ENCODE results near the gene TIAL1.
"Not testable (repeated sequence)": the region's sequence is repeated elsewhere in the genome, so short reads cannot be mapped to it uniquely, and the experiment has no call there.

Gene TIAL1

DNA sequence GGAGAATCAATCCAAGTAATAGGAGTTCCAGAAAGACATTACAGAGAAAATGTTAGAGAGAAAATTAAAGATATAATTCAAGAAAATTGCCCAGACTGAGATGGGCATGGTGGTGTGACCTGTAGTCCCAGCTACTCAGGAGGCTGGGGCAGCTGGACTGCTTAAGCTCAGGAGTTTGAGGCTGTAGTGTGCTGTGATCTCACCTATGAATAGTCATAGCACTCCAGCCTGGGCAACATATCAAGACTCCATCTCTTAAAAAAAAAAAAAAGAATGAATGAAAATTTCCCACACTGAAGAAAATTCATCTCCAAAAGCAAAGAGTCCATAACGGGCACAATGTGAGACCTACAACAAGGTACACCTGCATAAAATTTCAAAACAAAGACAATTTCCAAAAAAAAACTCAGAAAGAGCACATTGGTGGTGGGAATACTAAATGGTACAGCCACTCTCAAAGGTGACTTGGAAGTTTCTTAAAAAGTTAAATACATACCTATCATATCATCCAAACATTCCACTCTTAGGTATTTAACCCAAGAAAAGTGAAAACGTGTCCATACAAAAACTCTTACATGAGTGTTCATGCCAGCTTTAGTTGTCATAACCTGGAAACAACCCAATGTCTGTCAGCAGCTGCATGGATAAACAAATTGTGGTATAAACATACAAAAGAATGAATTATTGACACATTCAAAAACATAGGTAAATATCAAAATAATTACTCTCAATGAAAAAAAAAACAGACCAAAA lies 47.3 kb downstream of the TIAL1 start:
- no peak for DNase-seq (ENCODE audit: low read depth)

DNA sequence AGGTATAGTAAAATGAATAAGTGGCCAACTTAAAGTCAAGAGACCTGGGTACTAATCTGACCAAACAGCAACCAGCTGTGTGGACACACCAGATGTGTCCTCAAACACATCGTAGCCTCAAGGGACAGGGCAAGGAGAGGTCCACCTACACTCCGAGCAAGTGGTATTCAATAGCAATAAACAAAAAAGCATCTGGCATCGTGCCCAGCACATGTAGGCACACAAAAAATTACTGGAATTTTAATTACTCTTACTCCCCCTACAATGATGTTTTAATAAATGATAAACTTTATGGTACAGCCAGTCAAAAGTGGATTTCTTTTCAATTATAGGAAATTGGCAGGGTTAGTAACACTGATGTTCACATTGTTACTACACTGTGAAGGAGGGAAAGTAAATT lies 50.8 kb downstream of the TIAL1 start:
- no peak for DNase-seq (ENCODE audit: low read depth)

DNA sequence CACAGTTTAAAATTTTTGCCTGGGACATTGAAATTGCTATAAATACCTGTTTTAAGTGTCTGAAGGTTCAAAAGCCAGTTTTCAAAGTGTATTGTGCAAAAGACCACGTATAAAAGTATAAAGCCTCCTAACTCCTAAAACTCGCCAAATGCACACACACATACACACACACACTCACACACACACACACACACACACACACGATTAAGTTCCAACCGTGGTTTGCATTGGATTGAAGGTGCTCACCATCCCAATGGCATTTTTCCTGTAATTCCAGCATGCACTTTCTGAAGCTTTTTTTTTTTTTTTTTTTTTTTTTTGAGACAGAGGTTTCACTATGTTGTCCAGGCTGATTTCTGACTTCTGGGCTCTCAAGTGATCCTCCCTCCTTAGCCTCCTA lies 51.5 kb downstream of the TIAL1 start:
- no peak for DNase-seq (ENCODE audit: low read depth)

DNA sequence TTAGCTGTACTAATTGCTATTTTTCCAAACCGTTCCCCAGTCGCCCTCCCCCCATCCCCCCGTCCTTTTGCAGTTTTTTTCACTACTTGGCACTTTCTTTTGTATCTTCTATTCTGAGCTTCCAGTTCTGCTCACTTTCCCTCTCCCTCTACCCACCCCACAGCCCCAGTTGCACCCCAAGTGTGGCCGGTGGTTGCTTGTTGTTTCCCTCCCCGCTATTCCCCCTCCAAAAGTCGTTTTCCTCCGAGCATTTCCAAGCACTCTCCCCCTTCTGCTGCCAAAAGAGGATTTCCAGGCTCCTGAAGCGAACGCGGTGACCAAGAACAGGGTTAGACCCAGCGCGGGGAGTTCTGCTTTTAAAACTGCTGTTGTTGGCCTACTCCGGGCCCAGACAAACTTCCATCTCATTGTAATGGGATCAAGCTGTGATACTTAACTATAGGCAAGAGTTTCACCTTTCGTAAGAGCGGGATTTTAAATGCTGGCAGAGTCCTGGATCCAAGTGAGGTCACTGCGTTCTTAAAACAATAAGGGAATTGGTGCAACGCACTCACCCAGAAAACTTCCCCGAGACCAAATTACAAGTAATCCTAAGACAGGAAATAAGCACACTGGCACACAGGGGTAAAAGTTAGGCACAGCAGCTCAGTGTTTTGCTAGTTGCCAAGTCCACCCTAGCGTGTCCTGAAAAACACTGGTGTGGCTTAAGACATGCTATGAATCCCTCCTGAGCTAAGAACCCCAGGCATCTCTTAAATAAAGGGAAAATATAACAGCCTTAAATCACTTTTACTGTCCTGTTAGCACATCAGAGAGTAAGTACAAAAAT lies 52.7 kb downstream of the TIAL1 start:
- no peak for DNase-seq (ENCODE audit: low read depth)

DNA sequence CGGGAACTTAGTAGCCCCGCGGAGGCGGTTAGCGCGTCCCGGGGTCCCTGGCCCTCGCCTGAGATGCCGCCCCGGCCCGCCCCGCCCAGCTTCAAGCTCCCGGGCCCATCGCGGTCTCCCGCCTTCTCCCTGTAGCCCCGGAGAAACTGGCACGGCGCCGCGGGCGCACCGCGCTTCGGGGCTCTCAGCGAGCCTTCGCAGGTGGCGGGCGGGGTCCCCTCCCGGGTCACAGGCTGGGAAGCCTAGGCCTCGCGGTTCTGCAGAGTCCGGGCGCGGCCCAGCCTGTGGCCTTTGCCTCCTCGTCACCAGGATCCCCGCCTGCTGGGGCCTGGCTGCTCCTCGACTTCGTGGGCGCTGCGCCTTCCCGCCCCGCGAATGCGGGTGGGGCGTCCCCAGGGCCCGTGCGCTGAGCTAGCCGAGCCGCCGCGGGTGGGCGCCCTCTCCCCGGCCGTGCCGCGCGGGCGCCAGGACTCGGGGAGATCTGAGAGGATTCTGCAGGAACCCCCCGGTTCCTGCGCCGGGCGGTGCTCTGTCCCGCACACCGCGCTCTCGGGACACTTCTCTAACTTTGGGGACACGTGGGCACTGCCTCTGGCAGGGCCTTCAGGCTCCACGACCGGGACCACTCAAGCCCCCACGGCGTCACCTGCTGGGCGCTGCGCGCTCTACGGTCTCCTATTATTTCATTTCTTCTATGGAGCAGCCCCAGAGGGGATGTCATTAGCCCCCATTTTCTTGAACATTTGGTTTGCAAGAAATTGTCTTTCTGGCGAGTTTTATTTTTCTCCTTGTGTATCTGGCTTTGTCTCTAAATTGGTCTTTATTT lies 53.6 kb downstream of the TIAL1 start:
- DNase-seq (ENCODE audit: low read depth), result no peak

DNA sequence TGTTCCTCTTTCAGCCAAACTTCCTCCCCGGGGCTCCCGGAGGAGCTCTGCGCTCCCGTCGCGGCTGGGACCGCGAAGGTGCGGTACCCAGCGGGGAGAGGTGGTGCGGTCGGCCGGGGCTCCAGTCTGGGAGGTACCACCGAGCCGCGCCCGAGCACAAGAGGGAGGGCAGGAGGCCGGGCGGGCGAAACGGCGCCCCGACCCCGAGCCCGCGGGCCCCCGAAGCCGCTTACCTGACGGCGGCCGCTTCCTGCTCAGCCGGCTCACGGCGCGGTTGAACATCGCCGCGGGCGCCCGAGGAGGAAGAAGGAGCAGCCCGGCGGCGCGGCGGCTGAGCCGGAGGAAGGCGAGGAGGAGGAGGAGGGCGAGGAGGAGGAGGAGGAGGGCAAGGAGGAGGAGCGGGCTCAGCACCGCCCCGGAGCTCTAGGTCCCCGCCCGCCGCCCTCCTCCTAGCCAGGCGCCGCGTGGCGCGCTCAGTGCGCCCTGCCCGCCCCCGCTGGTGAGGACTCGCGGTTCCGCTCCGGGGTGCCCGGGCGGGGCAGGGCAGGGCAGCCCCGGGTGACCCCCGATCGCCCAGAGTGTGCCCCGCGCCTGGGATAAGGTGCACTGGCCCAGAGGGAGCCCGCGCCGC lies 54.3 kb downstream of the TIAL1 start, which contains the start of gene RGS10:
RGS10 (minus strand) TSS at position 363 of the 631 bp plus-strand sequence; CDS start at position 282, 81 bp downstream.
- DNase-seq (ENCODE audit: low read depth), result peak; percentile 71

DNA sequence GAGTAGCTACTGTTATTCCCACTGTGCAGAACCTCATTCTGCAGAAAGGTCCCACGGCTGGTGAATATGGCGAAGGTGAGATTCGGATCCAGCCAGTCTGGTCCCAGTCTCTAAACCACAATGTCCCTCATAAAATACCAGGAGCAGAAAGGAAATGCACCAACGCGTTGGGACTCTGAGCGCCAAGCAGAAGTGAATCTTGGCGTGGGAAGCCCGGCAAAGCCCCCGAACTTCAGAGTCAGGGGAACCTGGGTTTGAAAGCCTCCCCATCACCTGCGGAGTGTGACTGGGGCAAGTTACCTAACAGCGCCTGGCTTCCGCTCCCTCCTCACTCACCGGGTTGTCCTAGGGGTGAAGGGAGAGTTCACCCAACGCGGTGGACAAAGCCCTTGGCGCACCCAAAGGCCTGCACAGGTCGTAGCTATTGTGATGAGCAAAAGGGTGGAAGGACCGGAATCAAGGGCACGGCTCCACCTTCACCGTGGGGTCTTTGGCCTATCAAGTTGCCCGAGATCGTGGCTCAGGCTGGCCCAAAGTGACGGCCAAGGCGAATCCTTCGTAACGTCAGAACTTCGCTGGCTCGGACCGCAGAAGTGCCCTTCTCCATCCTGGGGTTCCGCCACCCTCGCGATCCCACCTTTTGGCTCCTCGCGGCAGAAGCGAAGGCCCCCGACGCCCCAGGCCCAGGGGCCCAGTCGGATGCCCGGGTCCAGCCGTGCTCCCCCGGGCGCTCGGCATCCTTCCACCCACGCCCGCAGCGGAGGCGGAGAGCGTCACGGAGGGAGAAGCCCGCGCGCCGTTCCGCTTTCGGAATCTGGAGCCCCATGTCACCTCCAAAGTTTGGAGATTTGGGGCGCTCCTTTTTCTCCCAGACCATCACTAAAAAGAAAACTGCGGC lies 55.1 kb downstream of the TIAL1 start:
- no peak for DNase-seq (ENCODE audit: low read depth)

DNA sequence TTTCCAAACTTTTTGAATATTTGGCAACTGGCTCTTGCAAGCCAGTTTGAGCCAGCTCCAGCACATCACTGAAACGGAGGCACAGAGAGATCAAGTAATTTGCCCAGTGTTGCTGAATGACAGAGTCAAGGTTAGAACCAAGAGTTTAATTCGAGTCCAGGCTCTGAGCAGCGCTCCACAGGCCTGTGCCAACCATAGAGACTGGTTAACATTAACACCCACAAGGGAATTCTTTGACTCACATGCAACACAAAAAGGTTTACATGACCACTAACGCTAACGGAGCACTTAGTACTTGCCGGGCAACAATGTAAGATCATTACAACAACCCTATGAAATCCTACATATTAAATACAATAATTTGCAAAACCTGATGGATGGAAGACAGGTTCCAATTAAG lies 55.7 kb downstream of the TIAL1 start:
- DNase-seq (ENCODE audit: low read depth), result no peak

DNA sequence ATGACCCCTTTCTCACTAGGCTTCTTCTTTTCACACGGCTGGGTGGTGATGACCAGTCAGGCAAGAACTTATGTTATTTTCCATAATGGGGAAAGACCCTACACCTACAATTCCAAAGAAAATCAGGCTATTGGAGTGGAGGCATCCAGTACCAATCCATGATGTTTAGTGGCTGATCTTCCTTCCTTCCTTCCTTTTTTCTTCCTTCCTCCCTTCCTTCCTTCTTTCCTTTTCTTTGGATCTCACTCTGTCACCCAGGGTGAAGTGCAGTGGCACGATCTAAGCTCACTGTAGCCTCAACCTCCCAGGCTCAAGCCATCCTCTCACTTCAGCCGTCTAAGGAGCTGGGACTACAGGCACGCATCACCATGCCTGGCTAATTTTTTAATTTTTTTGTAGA lies 56.7 kb downstream of the TIAL1 start:
- DNase-seq (ENCODE audit: low read depth), result no peak

DNA sequence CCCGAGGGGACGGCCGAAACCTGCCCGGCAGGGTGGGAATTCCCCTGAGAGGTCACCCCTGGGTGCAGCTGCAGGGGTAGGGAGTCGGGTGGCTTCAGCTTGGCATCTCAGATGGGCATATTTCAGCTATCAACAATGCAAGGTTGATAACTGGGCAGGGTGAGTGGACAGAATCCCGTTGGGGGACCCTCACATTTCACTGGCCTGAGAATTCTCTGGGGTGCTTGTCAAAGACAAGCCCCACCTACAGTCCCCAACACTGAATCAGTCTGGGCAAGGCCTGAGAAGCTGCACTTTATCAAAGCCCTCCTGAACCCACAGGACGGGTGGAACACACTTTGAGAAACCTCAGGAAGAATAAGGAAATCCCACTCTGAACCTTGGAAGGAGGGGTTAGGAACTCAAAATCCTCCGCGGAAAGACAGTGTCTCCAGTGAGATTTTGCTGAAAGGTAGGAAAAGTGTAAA lies 57.4 kb downstream of the TIAL1 start:
- no peak for DNase-seq (ENCODE audit: low read depth)

DNA sequence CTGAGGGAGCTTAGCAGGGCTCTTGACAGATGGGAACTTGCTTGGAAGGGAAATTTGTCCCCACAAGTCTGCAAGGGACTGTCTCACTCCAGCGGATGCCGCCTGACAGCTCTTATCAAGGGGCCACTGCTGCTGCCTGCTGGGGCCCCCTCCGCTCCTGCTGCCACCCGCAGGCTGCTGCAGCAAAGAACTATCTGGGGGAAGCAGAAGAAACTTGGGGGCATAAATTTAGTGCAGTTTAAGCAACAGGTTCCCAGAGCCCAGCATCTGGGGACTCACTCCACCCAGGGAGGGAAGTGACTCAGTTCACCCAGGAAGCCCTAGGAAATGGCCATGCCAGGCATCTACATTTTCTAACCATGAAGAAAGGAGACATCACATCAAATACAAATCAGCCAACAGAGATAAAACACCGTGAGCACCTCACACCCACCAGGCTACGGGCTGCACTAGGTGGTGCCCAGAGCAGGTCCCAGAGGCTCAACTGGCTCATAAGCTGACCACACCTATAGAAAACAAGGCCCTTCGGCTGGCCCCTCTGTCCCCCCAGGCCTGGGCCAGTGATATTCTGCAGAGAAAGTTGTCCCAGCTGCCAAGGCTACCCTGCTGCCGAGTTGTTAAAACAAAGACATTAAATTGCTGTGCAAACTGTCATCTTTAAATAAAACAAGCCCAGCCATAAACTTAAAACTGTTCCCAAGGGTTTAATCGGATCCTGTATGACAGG lies 58.0 kb downstream of the TIAL1 start:
- no peak for DNase-seq (ENCODE audit: low read depth)

DNA sequence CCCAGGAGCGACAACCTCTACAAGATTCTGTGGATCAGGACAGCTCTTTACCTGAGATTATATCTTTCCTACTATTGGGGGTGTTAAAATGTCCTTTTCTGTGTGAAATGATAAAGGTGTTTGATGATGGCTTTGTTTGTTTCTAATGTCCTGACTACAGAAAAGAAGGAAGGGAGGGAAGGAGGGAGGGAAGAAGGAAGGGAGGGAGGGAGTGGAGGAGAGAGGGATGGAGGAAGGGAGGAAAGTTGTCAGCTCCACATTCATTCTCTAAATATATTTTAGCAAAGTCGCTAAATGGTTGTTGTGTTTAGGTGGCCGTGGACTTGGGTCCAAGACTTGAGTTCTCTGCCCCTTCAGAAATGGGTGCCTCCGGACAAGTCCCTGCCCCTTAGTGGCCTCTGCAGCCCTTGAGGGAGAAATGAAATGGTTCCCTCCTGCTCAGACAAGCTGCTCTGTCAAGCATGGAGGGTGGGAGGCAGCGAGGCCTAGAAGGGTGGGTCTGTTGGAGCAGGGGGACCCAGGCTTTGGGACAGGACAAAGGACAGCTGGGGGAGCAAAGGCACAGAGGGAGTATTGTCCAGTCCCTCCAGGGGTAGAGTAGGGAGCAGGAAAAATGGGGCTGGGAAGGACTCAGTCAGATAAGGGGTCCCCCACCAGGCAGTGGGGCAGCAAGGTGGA lies 58.7 kb downstream of the TIAL1 start:
- no peak for DNase-seq (ENCODE audit: low read depth)

DNA sequence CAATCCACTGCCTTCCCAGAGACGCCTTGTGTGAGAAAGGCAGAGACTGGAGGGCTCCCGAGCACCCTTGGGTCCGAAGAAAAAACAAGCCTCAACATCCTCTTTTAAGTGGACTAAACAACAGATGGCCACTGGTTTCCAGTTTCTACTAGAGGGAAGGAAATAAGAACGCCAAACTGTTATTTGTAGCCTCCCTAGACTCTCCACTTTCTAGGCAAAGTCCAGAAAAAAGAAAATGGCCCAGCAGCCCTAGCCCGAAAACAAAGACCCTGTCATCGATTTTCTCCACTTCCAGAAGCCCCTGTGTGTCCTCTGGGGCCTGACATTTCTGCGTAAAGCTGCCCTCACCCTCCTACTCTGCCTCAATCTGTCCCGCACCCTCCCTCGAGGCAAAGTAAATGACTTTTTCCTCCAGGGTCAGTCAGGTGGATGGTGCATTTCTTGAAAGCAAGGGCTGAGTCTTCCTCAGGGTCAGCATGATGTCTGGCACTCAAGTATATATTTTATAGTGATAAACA lies 60.2 kb downstream of the TIAL1 start:
- DNase-seq (ENCODE audit: low read depth), result no peak

DNA sequence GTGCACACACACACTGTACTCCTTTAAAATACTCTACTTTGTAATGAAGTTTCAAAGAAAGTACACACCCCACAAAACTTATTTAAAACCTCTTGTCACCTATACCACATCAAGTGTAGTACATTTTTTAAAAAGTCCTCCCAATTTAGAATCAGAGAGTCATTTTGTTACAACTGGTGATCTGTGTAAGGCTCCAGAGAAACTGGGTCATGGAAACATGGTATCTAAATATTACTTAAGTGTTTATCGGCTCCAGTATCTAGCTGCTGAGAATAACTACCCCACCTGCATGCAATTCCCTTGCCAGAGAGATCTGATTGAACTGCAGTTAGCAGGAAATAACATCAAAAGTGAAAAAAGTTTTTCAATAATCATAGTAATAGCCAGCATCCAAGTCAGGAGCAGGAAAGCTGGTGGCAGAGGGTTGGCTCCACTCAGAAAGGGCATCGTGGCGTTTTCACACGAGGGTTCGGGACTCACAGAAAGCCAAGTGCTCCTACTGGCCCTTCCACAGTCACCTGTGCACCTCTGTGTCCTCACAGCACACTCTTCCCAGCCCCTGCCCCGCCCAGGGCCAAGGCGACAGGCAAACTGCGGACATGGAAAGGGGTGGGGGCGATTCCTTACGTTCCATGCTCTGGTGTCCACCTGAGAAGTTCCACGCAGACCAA lies 60.8 kb downstream of the TIAL1 start:
- DNase-seq (ENCODE audit: low read depth), result no peak

DNA sequence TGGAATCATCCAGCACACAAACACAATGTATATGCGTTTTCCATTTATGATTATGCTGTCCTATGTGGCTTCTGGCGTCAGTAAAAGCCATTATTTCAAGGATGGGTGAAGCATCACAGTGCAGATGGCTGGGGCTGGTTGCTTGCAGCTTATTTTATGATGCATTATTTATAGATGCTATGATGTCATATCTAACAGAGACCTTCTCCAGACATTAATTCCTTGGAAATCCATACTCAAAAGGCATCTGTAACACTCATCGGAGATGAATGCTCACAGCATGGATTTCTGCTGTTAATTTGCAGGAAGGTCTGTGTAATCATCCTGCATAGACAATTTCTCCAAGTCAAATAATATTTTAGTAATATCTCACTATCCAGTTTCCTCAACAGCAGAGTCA lies 61.5 kb downstream of the TIAL1 start:
- no peak for DNase-seq (ENCODE audit: low read depth)

DNA sequence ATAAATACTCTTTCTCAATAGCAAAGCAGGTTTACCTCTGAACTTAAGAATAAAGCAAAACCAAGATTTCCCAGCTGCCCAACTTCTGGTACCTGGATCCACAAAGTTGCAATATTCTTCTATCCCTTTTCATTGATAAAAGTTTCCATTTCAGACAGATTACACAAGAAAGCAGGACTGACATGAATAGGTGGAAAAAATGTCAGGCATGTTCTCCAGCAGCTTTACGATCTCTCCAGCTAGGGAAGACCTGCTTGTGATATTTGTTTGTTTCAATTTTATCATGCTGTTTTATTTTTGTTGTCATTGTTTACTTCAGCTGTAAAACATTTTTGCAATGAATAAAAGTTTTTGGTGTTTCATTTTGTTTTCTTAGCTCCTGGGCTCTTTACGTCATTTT lies 63.3 kb downstream of the TIAL1 start:
- DNase-seq (ENCODE audit: low read depth), result no peak

DNA sequence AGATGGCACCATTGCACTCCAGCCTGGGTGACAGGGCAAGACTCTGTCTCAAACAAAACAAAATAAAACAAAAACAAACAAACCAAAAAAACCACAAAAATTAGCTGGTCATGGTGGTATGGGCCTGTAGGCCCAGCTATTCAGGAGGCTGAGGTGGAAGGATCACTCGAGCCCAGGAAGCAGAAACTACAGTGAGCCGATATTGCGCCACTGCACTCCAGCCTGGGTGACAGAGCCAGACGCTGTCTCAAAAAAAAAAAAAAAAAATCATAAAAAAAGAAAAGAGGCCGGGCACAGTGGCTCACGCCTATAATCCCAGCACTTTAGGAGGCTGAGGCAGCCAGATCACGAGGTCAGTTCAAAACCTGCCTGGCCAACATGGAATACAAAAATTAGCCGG lies 64.0 kb downstream of the TIAL1 start:
- DNase-seq (ENCODE audit: low read depth), result not testable (repeated sequence)

DNA sequence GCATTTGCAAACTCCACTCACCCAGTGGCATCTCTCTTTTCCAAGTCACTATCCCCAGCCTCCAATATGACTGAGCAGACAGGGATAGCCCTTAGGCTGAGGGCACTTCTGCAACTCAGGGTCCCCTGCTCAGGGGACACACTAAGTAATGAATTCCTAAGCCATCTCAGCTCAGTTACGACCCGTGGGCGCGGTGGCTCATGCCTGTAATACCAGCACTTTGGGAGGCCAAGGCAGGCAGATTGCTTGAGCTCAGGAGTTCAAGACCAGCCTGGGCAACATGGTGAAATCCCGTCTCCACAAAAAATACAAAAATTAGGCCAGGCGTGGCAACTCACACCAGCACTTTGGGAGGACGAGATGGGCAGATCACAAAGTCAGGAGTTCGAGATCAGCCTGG lies 64.5 kb downstream of the TIAL1 start:
- not testable (repeated sequence) for DNase-seq (ENCODE audit: low read depth)

DNA sequence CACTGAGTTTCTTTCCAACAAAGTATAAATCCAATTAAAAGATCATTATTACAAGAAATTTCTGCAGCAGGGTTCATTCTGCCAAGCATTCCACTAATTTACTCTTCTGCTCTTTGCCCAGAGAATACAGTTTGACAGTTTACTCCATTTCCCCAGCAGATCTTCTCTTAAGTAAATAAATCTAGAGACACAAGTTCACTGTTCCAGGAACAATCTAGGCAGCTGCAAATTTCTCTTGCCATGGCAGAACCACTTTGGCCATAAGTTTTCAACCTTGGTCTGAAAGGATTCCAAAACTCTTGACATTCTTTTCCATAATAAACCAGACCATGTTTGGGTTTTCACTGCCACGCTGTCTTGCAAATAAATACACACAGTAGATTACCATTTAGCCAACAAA lies 65.7 kb downstream of the TIAL1 start:
- DNase-seq (ENCODE audit: low read depth), result no peak

Data from stimulated activated CD8-positive, alpha-beta memory T cell treated with anti-CD3 and anti-CD28 coated beads, Interleukin-15, amount 100 ng/mL, for 24 hours (primary cell).